ENCODE data around the gene SYNGR4. TPM values are rescaled to one million over a fixed set of nuclear protein-coding genes. Genes with fewer than 3 reads are reported as not detected.
A peak's percentile ranks its signal among the peaks of the same experiment; 100 is the strongest.

SYNGR4 gene
- total RNA-seq, 4 donors from 2014 or later = not detected

DNA sequence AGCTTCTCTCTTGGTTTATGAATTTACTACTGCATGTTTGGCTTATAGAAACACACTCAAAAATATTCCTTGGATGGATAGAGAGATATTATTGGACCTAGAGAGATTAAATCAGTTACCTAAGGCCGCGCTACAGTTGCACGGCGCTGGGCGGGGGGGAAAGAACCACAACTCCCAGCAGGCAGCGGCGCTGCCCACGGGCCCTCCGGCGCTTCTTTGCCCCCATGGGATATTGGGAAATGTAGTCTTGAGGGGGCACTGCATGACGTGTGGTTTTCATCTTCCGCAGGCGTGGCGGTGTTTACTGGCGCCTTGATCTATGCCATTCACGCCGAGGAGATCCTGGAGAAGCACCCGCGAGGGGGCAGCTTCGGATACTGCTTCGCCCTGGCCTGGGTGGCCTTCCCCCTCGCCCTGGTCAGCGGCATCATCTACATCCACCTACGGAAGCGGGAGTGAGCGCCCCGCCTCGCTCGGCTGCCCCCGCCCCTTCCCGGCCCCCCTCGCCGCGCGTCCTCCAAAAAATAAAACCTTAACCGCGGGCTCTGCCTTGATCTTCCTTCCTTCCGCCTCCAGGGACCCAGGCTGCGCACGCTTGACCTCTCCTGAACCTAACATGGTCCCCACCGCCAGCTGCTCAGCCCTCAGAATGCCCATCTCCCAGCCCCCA, 34.0 kb upstream of the SYNGR4 start:
- DNase-seq = peak; percentile 54 to 81
- Histone ChIP-seq H3K9me3 (no peaks in the 10 kb centered on the region), H3K27me3 (no peaks in the 10 kb centered on the region), H3K36me3 (no peaks in the 10 kb centered on the region), H3K4me1 (peaks cover 5 to 11% of the 10 kb centered on the region in 2 donors), H3K4me3 (peak overlapping the region in 1 of 2 donors; percentile 35), H3K27ac (peak overlapping the region; percentile 85 to 91)
- intact Hi-C loops (cut with DNase I; ENCODE audit: low total_unique reads) = no loop called here
- TF ChIP-seq, protein P1, sequence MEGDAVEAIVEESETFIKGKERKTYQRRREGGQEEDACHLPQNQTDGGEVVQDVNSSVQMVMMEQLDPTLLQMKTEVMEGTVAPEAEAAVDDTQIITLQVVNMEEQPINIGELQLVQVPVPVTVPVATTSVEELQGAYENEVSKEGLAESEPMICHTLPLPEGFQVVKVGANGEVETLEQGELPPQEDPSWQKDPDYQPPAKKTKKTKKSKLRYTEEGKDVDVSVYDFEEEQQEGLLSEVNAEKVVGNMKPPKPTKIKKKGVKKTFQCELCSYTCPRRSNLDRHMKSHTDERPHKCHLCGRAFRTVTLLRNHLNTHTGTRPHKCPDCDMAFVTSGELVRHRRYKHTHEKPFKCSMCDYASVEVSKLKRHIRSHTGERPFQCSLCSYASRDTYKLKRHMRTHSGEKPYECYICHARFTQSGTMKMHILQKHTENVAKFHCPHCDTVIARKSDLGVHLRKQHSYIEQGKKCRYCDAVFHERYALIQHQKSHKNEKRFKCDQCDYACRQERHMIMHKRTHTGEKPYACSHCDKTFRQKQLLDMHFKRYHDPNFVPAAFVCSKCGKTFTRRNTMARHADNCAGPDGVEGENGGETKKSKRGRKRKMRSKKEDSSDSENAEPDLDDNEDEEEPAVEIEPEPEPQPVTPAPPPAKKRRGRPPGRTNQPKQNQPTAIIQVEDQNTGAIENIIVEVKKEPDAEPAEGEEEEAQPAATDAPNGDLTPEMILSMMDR (IDR thresholded peaks at IDR 0.05) = no peak
- peak in 1 of 2 donors; percentile 39 for TF ChIP-seq POLR2A (IDR thresholded peaks at IDR 0.05)

GRCh38 chr19:48332351-48332661, 31.9 kb upstream of the SYNGR4 start:
- TF ChIP-seq POLR2A (IDR thresholded peaks at IDR 0.05) = no peak
- TF ChIP-seq, protein P1 (IDR thresholded peaks at IDR 0.05) = no peak
- Histone ChIP-seq H3K9me3 (no peaks in the 10 kb centered on the region), H3K4me3 (peak overlapping the region in 1 of 2 donors; percentile 14), H3K36me3 (no peaks in the 10 kb centered on the region), H3K27me3 (no peaks in the 10 kb centered on the region), H3K27ac (peak overlapping the region; percentile 85 to 91), H3K4me1 (peaks cover 5 to 11% of the 10 kb centered on the region in 2 donors)
- intact Hi-C loops (cut with DNase I; ENCODE audit: low total_unique reads) = no loop called here
- DNase-seq = no peak

GRCh38 chr19:48332662-48333466, 31.3 kb upstream of the SYNGR4 start:
- peak; percentile 94 to 96 for DNase-seq
- Histone ChIP-seq H3K4me1 (peaks cover 5 to 11% of the 10 kb centered on the region in 2 donors), H3K27me3 (no peaks in the 10 kb centered on the region), H3K4me3 (peak overlapping the region; percentile 14 to 39), H3K36me3 (no peaks in the 10 kb centered on the region), H3K27ac (peak overlapping the region; percentile 85 to 91), H3K9me3 (no peaks in the 10 kb centered on the region)
- TF ChIP-seq, protein P1 (IDR thresholded peaks at IDR 0.05) = peak in 2 of 4 experiments; percentile 8 to 11
- peak; percentile 33 to 39 for TF ChIP-seq POLR2A (IDR thresholded peaks at IDR 0.05)
- intact Hi-C loops (cut with DNase I; ENCODE audit: low total_unique reads) = no loop called here

- DNase-seq = peak; percentile 87 to 88
- TF ChIP-seq POLR2A (IDR thresholded peaks at IDR 0.05) = peak in 1 of 2 donors; percentile 42
- TF ChIP-seq, protein P1 (IDR thresholded peaks at IDR 0.05) = peak; percentile 84 to 90 (median 88)
- H3K4me1 ChIP-seq = peaks cover 5 to 11% of the 10 kb centered on the region in 2 donors
- intact Hi-C loops (cut with DNase I; ENCODE audit: low total_unique reads) = no loop called here
- peak overlapping the region; percentile 18 to 39 for H3K4me3 ChIP-seq
- peak overlapping the region; percentile 85 to 91 for H3K27ac ChIP-seq
- H3K9me3 ChIP-seq = no peaks in the 10 kb centered on the region
- no peaks in the 10 kb centered on the region for H3K36me3 ChIP-seq
- no peaks in the 10 kb centered on the region for H3K27me3 ChIP-seq
These were observed 30.4 kb upstream of the SYNGR4 start for GRCh38 chr19:48333467-48334384.

All from uterus (tissue), 4 donors.